GM12878 (cell line): ENCODE results near the gene IRF6. TPM values are rescaled to one million over a fixed set of nuclear protein-coding genes. Genes with fewer than 3 reads are reported as not detected.

Source experiments
- CBX5 ChIP-seq: sonication (generic); IDR thresholded peaks from 2 replicates; pipeline ENCODE4 v1.6.1; 2016; ENCODE audit warnings: low read depth, moderate library complexity, mild to moderate bottlenecking, inconsistent platforms
- CREB1 ChIP-seq: IDR thresholded peaks from 2 replicates; pipeline ENCODE4 v1.6.1; 2012; ENCODE audit warnings: low read depth, mild to moderate bottlenecking, inconsistent platforms
- E4F1 ChIP-seq: fragments of 450-650 bp; IDR thresholded peaks from 2 replicates; pipeline ENCODE4 v1.6.1; 2018; ENCODE audit warnings: borderline replicate concordance, mild to moderate bottlenecking; ENCODE audit not compliant: partially characterized antibody
- IKZF1 ChIP-seq: fragments of 450-650 bp; conservative IDR thresholded peaks from 2 replicates; pipeline ENCODE4 v1.6.1; 2017; ENCODE audit warnings: antibody characterized with exemption, mild to moderate bottlenecking
- MEF2B ChIP-seq: fragments of 450-650 bp; IDR thresholded peaks from 2 replicates; pipeline ENCODE4 v1.6.1; 2018; ENCODE audit warnings: mild to moderate bottlenecking, moderate library complexity; ENCODE audit not compliant: partially characterized antibody, poor library complexity, severe bottlenecking
- POLR2A ChIP-seq: IDR thresholded peaks from 2 replicates; pipeline ENCODE4 v1.6.1; 2011; ENCODE audit warnings: low read depth, mild to moderate bottlenecking, low read length
- POLR2AphosphoS2 ChIP-seq: IDR thresholded peaks from 2 replicates; pipeline ENCODE4 v1.6.1; 2011; ENCODE audit warnings: low read depth, mild to moderate bottlenecking, low read length, improper control_type of control experiment, moderate library complexity
- RUNX3 ChIP-seq: IDR thresholded peaks from 2 replicates; pipeline ENCODE4 v1.6.1; 2012; ENCODE audit warnings: low read length, inconsistent platforms
- TCF12 ChIP-seq: IDR thresholded peaks from 2 replicates; pipeline ENCODE4 v1.6.1; 2011; ENCODE audit warnings: low read depth, mild to moderate bottlenecking, low read length
- YY1 ChIP-seq: IDR thresholded peaks from 2 replicates; pipeline ENCODE4 v1.6.1; 2011; ENCODE audit warnings: low read depth, mild to moderate bottlenecking, low read length
- ZNF207 ChIP-seq: fragments of 450-650 bp; IDR thresholded peaks from 2 replicates; pipeline ENCODE4 v1.6.1; 2014; ENCODE audit warnings: antibody characterized with exemption, mild to moderate bottlenecking, borderline replicate concordance
- ZNF687 ChIP-seq: fragments of 450-650 bp; IDR thresholded peaks from 2 replicates; pipeline ENCODE4 v1.6.1; 2017; ENCODE audit warnings: mild to moderate bottlenecking, moderate library complexity
- polyA plus RNA-seq, 11 experiments: library from polyadenylated mRNA; depleted of rRNA in 4 of 11; unstranded in 6 of 11; stranded (reverse) in 5 of 11; fragments of >200 nt; fragmentation: Nextera tagmentation in 4 of 11; fragmentation: Illumina TruSeq in 1 of 11; extraction: Ambion mirVana in 4 of 11; extraction: Trizol in 1 of 11; gene quantifications; 1 replicate in 1 of 11; 2 replicates in 10 of 11; pipeline versions ENCODE4 v1.2.1 to v1.2.3, GENCODE V29; 2011 to 2016; ENCODE audit warnings: inconsistent platforms in 2 of 11, missing spikeins in 2 of 11, low read depth in 1 of 11
- total RNA-seq, 4 experiments: library from RNA; depleted of rRNA in 3 of 4; stranded (reverse); fragments of >200 nt in 3 of 4; fragmentation: Illumina TruSeq in 1 of 4; extraction: Trizol in 1 of 4; gene quantifications; 2 replicates each; pipeline versions ENCODE4 v1.2.1 to v1.2.3, GENCODE V29; 2013 to 2021
- TF ChIP-seq, protein P1 (sequence below): fragments of 150-350 bp; IDR thresholded peaks from 2 replicates; pipeline ENCODE4 v1.6.1; 2016; ENCODE audit warnings: low read depth, low read length
- TF ChIP-seq, protein P2 (sequence below): fragments of 450-650 bp; IDR thresholded peaks from 2 replicates; pipeline ENCODE4 v1.6.1; 2016; ENCODE audit warnings: mild to moderate bottlenecking
- TF ChIP-seq, protein P3 (sequence below): fragments of 450-650 bp; conservative IDR thresholded peaks from 2 replicates; pipeline ENCODE4 v1.6.1; 2017; ENCODE audit warnings: mild to moderate bottlenecking, moderate library complexity

IRF6 gene
- total and polyA plus RNA-seq, 10 of the 15 experiments (the other 5 are each of a cell fraction or from before 2014, with no cell fraction given) = 0.04 to 0.50 (median 0.09) TPM; not detected in 1

GRCh38 chr1:209784265-209785169 is 21.4 kb downstream of the IRF6 start, which contains the start of gene C1orf74 (continued):
- TF ChIP-seq ZNF687 (peak; percentile 80), POLR2AphosphoS2 (peak; percentile 92), CREB1 (peak; percentile 98), E4F1 (peak; percentile 61), YY1 (peak; percentile 75), POLR2A (peak; percentile 90), IKZF1 (peak; percentile 85), CBX5 (peak; percentile 84; the same call in 1 of the 2 replicates), ZNF207 (peak; percentile 55; the same call in 1 of the 2 replicates), MEF2B (peak; percentile 36), RUNX3 (peak; percentile 44), TCF12 (peak; percentile 48; the same call in 1 of the 2 replicates)
- TF ChIP-seq, protein P1, sequence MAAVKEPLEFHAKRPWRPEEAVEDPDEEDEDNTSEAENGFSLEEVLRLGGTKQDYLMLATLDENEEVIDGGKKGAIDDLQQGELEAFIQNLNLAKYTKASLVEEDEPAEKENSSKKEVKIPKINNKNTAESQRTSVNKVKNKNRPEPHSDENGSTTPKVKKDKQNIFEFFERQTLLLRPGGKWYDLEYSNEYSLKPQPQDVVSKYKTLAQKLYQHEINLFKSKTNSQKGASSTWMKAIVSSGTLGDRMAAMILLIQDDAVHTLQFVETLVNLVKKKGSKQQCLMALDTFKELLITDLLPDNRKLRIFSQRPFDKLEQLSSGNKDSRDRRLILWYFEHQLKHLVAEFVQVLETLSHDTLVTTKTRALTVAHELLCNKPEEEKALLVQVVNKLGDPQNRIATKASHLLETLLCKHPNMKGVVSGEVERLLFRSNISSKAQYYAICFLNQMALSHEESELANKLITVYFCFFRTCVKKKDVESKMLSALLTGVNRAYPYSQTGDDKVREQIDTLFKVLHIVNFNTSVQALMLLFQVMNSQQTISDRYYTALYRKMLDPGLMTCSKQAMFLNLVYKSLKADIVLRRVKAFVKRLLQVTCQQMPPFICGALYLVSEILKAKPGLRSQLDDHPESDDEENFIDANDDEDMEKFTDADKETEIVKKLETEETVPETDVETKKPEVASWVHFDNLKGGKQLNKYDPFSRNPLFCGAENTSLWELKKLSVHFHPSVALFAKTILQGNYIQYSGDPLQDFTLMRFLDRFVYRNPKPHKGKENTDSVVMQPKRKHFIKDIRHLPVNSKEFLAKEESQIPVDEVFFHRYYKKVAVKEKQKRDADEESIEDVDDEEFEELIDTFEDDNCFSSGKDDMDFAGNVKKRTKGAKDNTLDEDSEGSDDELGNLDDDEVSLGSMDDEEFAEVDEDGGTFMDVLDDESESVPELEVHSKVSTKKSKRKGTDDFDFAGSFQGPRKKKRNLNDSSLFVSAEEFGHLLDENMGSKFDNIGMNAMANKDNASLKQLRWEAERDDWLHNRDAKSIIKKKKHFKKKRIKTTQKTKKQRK = no peak
- TF ChIP-seq, protein P2, sequence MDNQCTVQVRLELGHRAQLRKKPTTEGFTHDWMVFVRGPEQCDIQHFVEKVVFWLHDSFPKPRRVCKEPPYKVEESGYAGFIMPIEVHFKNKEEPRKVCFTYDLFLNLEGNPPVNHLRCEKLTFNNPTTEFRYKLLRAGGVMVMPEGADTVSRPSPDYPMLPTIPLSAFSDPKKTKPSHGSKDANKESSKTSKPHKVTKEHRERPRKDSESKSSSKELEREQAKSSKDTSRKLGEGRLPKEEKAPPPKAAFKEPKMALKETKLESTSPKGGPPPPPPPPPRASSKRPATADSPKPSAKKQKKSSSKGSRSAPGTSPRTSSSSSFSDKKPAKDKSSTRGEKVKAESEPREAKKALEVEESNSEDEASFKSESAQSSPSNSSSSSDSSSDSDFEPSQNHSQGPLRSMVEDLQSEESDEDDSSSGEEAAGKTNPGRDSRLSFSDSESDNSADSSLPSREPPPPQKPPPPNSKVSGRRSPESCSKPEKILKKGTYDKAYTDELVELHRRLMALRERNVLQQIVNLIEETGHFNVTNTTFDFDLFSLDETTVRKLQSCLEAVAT = peak; percentile 99
- TF ChIP-seq, protein P3, sequence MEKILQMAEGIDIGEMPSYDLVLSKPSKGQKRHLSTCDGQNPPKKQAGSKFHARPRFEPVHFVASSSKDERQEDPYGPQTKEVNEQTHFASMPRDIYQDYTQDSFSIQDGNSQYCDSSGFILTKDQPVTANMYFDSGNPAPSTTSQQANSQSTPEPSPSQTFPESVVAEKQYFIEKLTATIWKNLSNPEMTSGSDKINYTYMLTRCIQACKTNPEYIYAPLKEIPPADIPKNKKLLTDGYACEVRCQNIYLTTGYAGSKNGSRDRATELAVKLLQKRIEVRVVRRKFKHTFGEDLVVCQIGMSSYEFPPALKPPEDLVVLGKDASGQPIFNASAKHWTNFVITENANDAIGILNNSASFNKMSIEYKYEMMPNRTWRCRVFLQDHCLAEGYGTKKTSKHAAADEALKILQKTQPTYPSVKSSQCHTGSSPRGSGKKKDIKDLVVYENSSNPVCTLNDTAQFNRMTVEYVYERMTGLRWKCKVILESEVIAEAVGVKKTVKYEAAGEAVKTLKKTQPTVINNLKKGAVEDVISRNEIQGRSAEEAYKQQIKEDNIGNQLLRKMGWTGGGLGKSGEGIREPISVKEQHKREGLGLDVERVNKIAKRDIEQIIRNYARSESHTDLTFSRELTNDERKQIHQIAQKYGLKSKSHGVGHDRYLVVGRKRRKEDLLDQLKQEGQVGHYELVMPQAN = 0 out of 2 replicates have a peak, but pooled peaks have one; percentile 58
